C4-2B (cell line): ENCODE results near the gene PTPN2.

Source experiments
- ZFX ChIP-seq: fragments of 450-650 bp; IDR thresholded peaks from 2 replicates; pipeline ENCODE4 v1.6.1; 2017
- TF ChIP-seq, protein P1 (sequence below): fragments of 450-650 bp; conservative IDR thresholded peaks from 2 replicates; pipeline ENCODE4 v1.5.1; 2017; ENCODE audit warnings: mild to moderate bottlenecking

DNA sequence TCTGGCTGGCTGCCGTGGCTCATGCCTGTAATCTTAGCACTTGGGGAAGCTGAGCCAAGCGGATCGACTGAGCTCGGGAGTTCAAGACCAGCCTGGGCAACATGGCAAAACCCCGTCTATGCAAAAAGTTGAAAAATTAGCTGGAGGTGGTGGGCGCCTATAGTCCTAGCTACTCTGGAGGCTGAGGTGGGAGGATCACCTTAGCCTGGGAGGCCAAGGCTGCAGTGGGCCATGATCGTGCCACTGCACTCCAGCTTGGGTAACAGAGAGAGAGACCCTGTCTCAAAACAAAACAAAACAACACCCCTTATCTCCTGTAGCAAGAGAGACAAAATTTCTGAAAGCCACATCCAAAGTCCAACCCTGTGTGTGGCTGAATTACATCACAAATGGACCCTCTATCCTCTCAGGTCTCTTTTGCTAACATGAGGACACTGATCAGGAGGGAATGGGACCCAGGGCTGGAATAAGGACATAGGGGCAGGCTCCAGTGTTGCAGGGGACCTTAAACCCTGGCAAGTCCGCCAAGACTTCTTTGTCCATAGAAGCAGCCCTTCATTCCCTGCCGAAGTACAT lies 116.4 kb downstream of the PTPN2 start:
- TF ChIP-seq, protein P1, sequence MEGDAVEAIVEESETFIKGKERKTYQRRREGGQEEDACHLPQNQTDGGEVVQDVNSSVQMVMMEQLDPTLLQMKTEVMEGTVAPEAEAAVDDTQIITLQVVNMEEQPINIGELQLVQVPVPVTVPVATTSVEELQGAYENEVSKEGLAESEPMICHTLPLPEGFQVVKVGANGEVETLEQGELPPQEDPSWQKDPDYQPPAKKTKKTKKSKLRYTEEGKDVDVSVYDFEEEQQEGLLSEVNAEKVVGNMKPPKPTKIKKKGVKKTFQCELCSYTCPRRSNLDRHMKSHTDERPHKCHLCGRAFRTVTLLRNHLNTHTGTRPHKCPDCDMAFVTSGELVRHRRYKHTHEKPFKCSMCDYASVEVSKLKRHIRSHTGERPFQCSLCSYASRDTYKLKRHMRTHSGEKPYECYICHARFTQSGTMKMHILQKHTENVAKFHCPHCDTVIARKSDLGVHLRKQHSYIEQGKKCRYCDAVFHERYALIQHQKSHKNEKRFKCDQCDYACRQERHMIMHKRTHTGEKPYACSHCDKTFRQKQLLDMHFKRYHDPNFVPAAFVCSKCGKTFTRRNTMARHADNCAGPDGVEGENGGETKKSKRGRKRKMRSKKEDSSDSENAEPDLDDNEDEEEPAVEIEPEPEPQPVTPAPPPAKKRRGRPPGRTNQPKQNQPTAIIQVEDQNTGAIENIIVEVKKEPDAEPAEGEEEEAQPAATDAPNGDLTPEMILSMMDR = no peak
- no peak for TF ChIP-seq ZFX
